H1 (cell line): Measurements from ENCODE around the gene ARHGEF40. TPM values are rescaled to one million over a fixed set of nuclear protein-coding genes. Genes with fewer than 3 reads are reported as not detected.

Experiments
- ASH2L ChIP-seq: fragments of 200-600, 300-600 bp; sonication (generic); IDR thresholded peaks from one replicate; pipeline ENCODE4 v1.7.1; 2017; ENCODE audit warnings: low read length
- BACH1 ChIP-seq: IDR thresholded peaks from 2 replicates; pipeline ENCODE4 v1.6.1; 2012; ENCODE audit warnings: low read length, improper control_type of control experiment
- BCL11A ChIP-seq, 2 experiments: IDR thresholded peaks; one replicate each; pipeline ENCODE4 v1.6.1; 2011; ENCODE audit warnings: low read depth in 2 of 2, low read length in 2 of 2, mild to moderate bottlenecking in 2 of 2
- BRCA1 ChIP-seq: IDR thresholded peaks from 2 replicates; pipeline ENCODE4 v1.6.1; 2012; ENCODE audit warnings: low read depth, low read length, improper control_type of control experiment
- CBX8 ChIP-seq: fragments of 300-800, 300-1000 bp; sonication (generic); IDR thresholded peaks from 2 replicates; pipeline ENCODE4 v1.7.1; 2016; ENCODE audit warnings: low read depth, low read length, borderline replicate concordance
- CTCF ChIP-seq, 3 experiments: IDR thresholded peaks; 1 replicate in 2 of 3; 2 replicates in 1 of 3; pipeline versions ENCODE4 v1.5.1 to v1.6.1; 2011; ENCODE audit warnings: low read length in 3 of 3, mild to moderate bottlenecking in 3 of 3, inconsistent platforms in 2 of 3, low read depth in 1 of 3, moderate library complexity in 1 of 3; ENCODE audit not compliant: insufficient read depth in 1 of 3; ENCODE audit errors: control extremely low read depth in 1 of 3
- GABPA ChIP-seq: IDR thresholded peaks from 2 replicates; pipeline ENCODE4 v1.6.1; 2011; ENCODE audit warnings: mild to moderate bottlenecking, low read length, moderate library complexity, borderline replicate concordance; ENCODE audit not compliant: insufficient read depth
- NANOG ChIP-seq: IDR thresholded peaks from 2 replicates; pipeline ENCODE4 v1.6.1; 2011; ENCODE audit warnings: low read length, low read depth, mild to moderate bottlenecking, inconsistent platforms; ENCODE audit not compliant: insufficient read depth, poor library complexity, severe bottlenecking
- NRF1 ChIP-seq: IDR thresholded peaks from 2 replicates; pipeline ENCODE4 v1.6.1; 2011; ENCODE audit warnings: mild to moderate bottlenecking, low read depth, low read length, improper control_type of control experiment
- POLR2A ChIP-seq, 2 experiments: IDR thresholded peaks; 1 replicate in 1 of 2; 2 replicates in 1 of 2; pipeline ENCODE4 v1.6.1; 2011; ENCODE audit warnings: low read depth in 2 of 2, low read length in 2 of 2, mild to moderate bottlenecking in 2 of 2; ENCODE audit errors: control extremely low read depth in 1 of 2
- POU5F1 ChIP-seq: IDR thresholded peaks from 2 replicates; pipeline ENCODE4 v1.6.1; 2011; ENCODE audit warnings: low read depth, mild to moderate bottlenecking, low read length, moderate library complexity
- SIN3A ChIP-seq, 2 experiments: IDR thresholded peaks in 1 of 2; conservative IDR thresholded peaks in 1 of 2; 2 replicates each; pipeline ENCODE4 v1.6.1; 2011 to 2012; ENCODE audit warnings: low read length in 2 of 2, improper control_type of control experiment in 1 of 2, low read depth in 1 of 2, mild to moderate bottlenecking in 1 of 2
- SIRT6 ChIP-seq: IDR thresholded peaks from one replicate; pipeline ENCODE4 v1.7.1; 2012; ENCODE audit warnings: low read length, inconsistent platforms
- SIX5 ChIP-seq: IDR thresholded peaks from 2 replicates; pipeline ENCODE4 v1.6.1; 2011; ENCODE audit warnings: mild to moderate bottlenecking, low read depth, low read length
- SP1 ChIP-seq: IDR thresholded peaks from 2 replicates; pipeline ENCODE4 v1.6.1; 2011; ENCODE audit warnings: low read depth, low read length
- SP2 ChIP-seq: IDR thresholded peaks from 2 replicates; pipeline ENCODE4 v1.6.1; 2012; ENCODE audit warnings: mild to moderate bottlenecking, low read length, inconsistent platforms
- SRF ChIP-seq: IDR thresholded peaks from 2 replicates; pipeline ENCODE4 v1.6.1; 2011; ENCODE audit warnings: mild to moderate bottlenecking, low read depth, low read length, moderate library complexity
- TAF7 ChIP-seq: optimal IDR thresholded peaks from 2 replicates; pipeline ENCODE3; 2011; ENCODE audit warnings: low read depth, mild to moderate bottlenecking, inconsistent platforms, low read length, moderate library complexity, borderline replicate concordance
- TCF12 ChIP-seq: IDR thresholded peaks from 2 replicates; pipeline ENCODE4 v1.6.1; 2011; ENCODE audit warnings: low read depth, mild to moderate bottlenecking, low read length
- USF2 ChIP-seq: IDR thresholded peaks from 2 replicates; pipeline ENCODE4 v1.6.1; 2011; ENCODE audit warnings: low read length, improper control_type of control experiment
- polyA plus RNA-seq, 7 experiments: library from polyadenylated mRNA; depleted of rRNA in 3 of 7; stranded (reverse) in 5 of 7; unstranded in 2 of 7; fragments of >200 nt in 5 of 7; fragments of 200-250 nt in 2 of 7; gene quantifications; 1 replicate in 5 of 7; 2 replicates in 1 of 7; 4 replicates in 1 of 7; pipeline versions ENCODE4 v1.2.1 to v1.2.3, GENCODE V29; 2011 to 2013; ENCODE audit warnings: missing spikeins in 2 of 7, mixed read lengths in 2 of 7
- total RNA-seq: library from RNA; stranded (reverse); fragmentation: NEBNext Ultra II Directional; extraction: Animal tissue kit (Norgen Biotek cat#: 25700); gene quantifications from 2 replicates; pipeline ENCODE4 v1.2.1, GENCODE V29; 2021

Gene ARHGEF40
- total and polyA plus RNA-seq, 2 of the 8 experiments (the other 6 are each of a cell fraction or from before 2014, with no cell fraction given), result 53.1 to 101 TPM

- no peak; the same call in 1 of the 2 replicates for TF ChIP-seq NRF1
- TF ChIP-seq TAF7, result peak; percentile 92
- TF ChIP-seq GABPA, result peak; percentile 59; the same call in 1 of the 2 replicates
- TF ChIP-seq POU5F1, result no peak
- peak; percentile 79 to 91; a peak in 3 of 4 replicates for TF ChIP-seq SIN3A (conservative IDR thresholded peaks at IDR 0.05 in 1 of 2, IDR thresholded peaks at IDR 0.05 in 1 of 2; ENCODE audit: low read depth in 1 of 2, low read length in 2 of 2)
- no peak for TF ChIP-seq USF2
- TF ChIP-seq SIRT6, result no peak
- TF ChIP-seq BRCA1, result peak; percentile 35; the same call in 1 of the 2 replicates
- TF ChIP-seq SP2, result no peak
- TF ChIP-seq ASH2L, result peak; percentile 56
- no peak for TF ChIP-seq BACH1
- peak; percentile 68; the same call in 1 of the 2 replicates for TF ChIP-seq TCF12
- no peak for TF ChIP-seq BCL11A (IDR thresholded peaks at IDR 0.05; ENCODE audit: low read depth in 2 of 2, low read length in 2 of 2)
- no peak for TF ChIP-seq CBX8
- peak in 1 of 2 experiments; percentile 68; a peak in 1 of 3 replicates for TF ChIP-seq POLR2A (IDR thresholded peaks at IDR 0.05; ENCODE audit: control extremely low read depth in 1 of 2, low read depth in 2 of 2, low read length in 2 of 2)
- TF ChIP-seq SRF, result peak; percentile 44; the same call in 1 of the 2 replicates
- no peak for TF ChIP-seq NANOG
- peak; percentile 100 for TF ChIP-seq CTCF (IDR thresholded peaks at IDR 0.05; ENCODE audit: control extremely low read depth in 1 of 3, insufficient read depth in 1 of 3, low read depth in 1 of 3, low read length in 3 of 3)
- TF ChIP-seq SP1, result 0 out of 2 replicates have a peak, but pooled peaks have one; percentile 52
- no peak for TF ChIP-seq SIX5
- TF ChIP-seq, all 59 proteins: peak for 27
Observed at GRCh38 chr14:21092273-21093011, 22.3 kb downstream of the ARHGEF40 start (continued).
